Measurements from ENCODE around the gene TFR2. TPM values are rescaled to one million over a fixed set of nuclear protein-coding genes. Genes with fewer than 3 reads are reported as not detected.
A peak's percentile ranks its signal among the peaks of the same experiment; 100 is the strongest.

Gene TFR2
- total RNA-seq (2014; rRNA removed; shearing (Covaris generic)) = 0.12 and 0.98 TPM in 2 replicates

DNA sequence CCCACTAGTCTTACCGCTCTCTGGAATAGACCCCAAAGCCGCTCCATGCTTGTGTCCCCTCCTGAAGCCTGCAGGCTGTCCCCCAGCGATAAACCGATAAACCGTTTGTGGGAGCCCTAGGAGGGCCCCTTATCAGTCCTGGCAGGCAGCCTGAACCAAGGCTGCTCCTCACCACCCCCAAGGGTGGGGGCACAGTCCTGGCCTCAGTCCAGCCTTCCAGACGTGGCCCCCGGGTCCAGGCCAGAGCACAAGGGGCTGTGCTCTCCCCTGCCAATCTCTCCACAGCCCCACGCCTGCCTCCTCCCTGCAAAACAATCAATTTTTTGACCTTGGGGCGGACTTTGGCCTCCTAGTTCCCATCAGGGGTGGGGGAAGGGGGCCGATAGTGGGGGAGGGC is at the start of gene TFR2:
Gene TFR2, minus strand, starts transcription at position 90 of the 397 bp plus-strand sequence. Its CDS starts 43 bp downstream, at position 47.
- no peak for DNase-seq (ENCODE audit: low read depth)

DNA sequence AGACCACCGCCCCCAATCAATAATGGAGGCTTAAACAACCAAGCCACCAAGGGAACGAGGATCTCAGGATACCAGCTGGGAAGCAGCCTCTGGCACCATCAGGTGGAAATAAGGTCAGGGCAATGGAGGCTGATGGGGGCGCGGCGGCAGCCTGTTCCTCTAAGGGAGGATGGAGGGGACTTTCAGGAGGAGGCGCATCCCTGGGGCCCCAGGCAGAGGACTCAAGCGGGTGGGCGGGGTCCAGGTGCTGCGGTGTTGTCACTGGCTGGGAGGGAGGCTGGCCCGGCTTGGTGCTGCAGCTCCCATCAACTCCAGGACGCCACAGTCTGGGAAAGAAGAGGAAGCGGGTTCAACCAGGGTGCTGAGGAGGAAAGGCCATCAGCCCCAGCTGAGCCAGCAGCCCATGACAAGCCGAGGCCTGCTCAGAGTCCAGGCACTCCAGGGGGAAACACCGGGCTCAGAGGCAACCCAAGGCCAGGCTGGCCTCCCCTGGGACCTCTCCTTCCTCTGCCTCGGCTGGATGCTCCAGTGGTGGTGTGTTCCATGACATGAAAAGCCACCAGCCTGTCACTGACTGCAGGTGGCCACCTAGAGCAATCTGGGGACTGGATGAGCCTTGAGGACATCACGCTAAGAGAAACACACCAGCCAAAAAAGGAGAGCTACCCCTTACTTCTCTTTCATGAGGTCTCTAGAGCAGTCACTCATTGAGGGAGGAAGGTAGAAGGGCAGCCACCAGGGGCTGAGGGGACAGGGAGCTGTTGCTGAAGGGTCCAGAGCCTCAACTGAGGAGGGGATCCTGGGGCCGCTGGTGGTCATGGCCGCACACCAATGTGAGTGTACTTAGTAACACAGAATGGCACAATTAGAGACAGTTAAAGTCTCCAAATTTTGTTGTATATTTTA is 48.1 kb upstream of the TFR2 start:
- no peak for DNase-seq (ENCODE audit: low read depth)

DNA sequence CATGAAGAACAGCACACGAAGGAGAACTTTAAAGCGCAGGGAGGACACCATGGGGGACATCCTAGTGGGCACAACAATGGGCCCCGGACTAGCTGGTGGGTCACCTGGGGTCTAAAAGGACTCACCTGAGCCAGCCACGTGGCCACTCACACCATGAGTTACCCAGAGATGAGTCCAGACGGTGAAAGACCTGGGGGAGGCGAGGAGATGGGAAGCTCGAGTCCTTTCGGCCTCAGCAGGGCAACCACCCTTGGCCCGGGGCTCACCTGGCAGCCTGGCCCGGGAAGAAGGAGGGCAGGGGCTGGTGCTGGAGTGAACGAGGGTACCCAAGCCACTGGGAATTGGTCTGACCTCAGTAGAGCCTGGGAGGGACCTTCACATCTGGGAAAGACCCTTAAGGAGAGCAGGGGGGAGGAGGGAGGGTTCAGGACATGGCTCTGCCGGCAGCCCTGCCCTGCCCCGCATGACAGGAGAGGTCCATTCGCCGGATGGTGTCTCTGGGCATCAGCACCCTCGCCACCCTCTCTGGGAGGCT is 47.0 kb upstream of the TFR2 start:
- no peak for DNase-seq (ENCODE audit: low read depth)

DNA sequence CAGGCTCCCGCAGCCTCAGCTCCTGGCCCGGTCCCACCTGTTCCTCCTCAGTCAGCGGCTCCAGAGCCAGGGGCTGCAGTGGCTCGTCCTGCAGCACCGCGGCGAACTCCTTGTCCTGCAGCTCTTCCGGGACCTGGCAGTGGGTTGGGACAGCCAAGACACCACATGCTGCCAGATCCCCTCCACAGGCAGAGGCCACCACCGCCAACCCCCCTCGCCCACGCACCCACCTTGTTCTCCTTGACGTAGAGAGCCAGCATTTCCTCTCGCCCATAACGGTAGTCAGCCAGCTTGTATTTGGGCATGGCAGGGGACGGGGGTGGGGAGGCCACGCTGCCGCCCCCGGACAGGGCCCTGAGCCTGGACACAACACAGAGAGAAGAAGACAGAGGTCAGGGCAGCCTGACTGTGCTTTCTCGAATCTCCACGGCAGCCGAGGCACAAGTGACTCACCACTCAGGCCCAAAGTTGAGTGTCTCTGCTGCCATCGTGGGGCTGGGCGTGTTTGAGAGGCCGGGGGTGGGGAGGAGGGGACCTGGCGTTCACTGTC is 46.5 kb upstream of the TFR2 start:
- no peak for DNase-seq (ENCODE audit: low read depth)

DNA sequence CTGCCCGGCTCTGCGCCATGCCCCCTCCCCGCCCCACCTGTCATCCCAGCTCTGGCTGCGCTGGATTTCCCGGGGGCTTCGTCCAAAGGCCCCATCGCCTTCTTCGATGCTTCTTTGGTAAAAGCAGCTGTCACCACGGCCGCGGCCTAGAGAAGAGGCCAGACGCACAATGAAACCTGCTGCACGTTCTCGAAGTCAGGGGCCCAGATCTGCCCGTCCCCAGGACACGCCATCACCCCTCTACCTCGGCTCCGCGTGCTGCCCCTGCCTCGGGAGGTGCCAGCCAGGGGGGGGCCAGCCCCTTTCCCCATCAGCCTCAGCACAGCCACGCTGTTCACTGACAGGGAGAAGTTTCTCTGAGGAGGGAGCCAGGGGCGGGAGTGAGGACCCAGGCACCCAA is 45.9 kb upstream of the TFR2 start:
- DNase-seq (ENCODE audit: low read depth) = no peak

DNA sequence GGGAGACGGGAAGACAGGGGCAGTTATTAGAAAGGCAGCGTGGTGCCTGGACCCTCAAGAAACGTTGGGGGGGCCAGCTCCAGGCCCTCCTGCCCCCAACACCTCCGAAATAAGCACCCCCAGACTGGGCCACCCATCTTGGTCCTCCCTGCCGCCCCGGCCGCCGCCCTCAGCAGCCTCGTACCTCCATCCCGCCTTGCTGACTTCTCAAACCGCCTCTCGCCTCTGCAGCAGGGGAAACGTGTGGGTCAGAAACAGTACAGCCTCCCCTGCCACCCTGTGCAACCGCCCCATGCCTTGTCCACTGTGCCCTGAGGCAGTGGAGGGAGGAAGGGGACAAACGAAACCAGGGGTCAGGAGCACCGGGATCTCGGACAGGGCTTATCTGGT is 45.5 kb upstream of the TFR2 start:
- DNase-seq (ENCODE audit: low read depth) = no peak

DNA sequence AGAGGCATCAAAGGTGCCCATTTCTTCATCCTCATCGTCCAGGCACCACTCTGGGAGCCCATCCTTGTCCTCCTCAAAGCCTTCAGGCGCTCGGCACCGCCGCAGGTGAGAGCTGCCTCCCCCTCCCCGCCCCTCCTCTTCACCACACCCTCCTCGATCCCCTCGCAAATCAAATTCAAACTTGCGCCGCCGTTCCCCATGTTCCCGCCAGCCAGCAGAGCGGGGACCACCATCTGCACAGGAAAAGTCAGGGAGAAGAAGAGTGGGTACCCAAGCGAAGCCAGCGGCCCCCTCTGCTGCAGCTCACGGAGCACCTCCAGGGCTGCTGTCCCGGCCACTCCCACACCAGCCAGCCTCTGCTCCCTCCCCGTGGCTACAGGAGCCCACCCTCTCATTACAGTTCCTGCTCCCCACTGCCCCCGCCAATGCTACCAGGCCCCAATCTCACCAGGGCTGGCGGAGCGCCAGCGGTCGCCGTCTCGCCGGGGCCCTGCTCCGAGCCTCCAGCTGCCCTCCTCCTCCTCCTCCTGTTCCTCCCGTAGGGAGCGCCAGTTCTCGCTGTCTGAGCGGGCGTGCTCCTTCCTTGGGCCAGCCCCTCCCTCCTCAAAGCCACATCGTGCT is 45.0 kb upstream of the TFR2 start:
- no peak for DNase-seq (ENCODE audit: low read depth)

DNA sequence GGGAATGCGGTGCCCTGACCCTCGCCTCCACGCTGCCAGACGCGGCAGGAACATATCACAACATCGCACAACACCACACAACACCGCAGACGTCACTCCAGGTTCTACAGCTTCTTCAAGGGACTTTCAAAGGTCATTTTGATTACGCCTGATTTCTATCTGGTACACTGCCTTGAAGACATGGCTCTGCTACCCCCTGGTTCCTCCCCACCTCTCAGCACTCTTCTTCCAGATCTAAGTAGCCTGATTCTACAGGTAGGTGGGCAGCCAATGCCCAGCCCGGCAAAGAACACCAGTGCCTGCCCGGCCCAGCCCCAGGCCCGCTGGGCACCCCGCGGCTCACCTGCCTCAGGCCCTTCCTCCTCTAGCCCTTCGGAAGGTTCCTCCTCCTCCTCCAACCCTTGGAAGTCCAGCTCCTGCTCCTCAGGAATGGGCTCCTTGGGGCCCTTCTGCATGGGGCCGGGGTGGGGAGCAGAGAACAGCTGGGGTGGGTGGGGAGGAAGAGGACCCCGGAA is 44.3 kb upstream of the TFR2 start:
- DNase-seq (ENCODE audit: low read depth) = no peak

DNA sequence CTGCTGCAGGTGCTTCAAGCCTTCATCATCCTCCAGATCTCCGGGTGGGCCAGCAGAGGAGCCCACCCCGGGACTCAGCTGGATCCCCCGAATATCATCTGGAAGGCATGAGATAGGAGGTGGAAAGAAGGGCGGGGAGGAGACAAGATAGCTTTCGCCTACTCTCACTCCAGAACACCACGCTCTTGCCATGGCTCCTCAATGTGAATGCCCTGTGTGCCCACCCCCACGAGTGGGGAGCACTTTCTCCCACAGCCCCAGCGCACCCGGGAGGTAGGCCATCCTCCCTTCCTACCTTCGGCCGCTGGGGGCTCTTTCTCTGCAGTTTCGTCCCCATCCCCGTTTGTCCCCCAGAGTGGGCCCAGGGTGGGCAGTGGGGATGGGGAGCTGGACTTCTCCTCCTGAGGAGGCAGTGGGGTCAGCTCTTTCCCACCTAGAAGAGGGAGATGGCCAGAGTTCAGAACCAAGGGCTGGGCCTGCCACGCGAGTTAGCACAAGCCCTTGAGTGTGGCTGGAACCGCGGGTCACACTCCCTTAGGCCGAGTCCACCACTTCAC is 43.8 kb upstream of the TFR2 start:
- DNase-seq (ENCODE audit: low read depth) = no peak

DNA sequence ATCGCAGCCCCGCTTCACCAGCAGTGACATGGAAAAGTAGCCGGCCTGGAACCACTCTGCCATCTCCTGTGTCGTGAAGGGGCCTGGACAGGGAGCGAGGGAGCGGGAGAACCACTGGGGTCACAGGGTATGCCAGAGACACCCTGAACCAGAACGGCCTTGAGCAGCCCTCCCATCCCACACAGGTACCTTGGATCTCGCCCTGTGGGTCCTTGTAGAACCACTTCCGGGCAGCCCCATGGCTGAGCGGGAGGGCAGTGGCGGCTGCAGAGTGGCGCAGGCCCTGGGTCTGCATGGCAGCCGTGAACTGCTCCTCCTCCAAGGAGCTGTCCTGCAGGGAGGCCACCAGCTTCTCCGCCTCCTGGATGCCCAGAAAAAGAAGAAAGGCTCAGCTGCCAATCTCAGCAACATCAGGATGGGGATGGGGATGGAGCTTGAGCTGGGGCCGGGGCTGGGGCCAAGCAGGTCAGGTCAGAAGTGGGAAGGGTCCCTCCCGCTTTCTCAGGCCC is 43.2 kb upstream of the TFR2 start:
- DNase-seq (ENCODE audit: low read depth) = no peak

DNA sequence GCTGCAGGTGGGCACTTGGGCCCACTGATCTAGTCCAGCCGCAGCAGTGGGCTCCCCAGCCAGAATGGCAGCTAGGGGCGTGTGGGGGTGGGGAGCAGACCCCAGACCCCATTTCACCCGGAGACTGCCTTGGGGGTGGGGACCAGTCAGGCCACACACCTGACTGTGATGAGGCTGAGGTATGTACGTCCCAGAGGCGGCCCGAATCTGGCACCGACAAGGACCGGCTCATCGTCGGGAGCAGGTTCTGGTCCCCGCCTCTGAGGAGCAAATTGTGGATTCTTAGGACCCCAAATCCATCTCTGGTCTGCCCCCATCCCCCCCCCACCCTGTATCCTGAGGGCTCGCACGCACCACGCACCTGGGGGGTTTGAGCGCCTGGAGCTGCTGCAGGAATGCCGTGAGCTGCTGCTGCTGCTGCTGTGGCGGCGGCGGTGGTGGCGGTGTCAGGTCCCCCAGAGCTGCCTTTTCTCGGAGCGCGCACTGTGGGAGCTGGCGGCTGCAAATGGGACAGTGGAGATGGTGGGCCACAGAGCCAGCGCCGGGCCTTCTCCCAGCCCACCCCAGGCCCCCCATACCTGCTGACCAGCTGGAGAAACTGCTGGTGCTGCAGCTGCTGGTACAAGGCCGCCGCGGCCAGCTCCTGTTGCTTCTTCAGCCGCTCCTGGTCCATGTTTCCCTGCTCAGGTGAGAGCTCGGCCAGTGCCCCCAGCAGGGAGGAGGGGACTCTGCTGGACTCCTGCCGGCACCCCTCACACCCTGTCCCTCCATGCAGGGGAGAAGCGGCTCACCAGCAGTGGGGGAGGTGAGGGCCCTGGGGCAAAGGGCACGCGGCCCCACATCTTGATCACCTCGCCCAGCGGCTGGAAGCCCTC is 42.5 kb upstream of the TFR2 start:
- no peak for DNase-seq (ENCODE audit: low read depth)

DNA sequence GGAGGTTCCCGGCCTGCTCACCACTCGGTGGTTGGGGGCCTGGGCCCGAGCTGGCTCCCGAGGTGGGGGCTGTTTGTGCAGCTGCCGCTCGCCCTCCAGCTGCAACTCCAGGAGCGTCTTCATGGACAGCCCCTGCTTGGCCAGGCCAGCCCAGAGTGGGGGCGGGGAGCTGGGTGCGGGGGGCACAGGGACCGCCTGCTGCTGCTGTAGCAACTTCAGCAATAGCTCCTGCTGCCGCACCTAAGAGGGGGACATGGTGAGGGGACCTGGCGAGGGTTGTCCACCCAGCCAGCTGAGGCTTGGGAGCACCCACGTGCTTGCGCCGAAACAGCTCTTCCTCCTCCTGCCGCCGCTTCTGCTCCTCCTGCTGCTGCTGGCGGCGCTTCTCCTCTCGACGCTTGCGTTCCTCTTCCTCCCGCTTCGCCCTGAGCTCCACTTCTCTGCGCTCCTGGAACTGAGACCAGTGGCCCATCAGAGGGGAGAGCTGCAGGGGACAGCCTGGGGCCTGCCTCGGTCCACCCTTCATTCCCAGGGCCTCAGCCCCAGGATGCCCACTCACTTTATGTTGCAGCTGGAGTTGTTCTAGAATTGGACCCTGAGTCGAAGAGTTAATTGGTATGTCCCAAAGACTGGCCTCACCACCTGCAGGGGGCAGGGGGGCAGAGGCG is 41.8 kb upstream of the TFR2 start:
- DNase-seq (ENCODE audit: low read depth) = no peak

DNA sequence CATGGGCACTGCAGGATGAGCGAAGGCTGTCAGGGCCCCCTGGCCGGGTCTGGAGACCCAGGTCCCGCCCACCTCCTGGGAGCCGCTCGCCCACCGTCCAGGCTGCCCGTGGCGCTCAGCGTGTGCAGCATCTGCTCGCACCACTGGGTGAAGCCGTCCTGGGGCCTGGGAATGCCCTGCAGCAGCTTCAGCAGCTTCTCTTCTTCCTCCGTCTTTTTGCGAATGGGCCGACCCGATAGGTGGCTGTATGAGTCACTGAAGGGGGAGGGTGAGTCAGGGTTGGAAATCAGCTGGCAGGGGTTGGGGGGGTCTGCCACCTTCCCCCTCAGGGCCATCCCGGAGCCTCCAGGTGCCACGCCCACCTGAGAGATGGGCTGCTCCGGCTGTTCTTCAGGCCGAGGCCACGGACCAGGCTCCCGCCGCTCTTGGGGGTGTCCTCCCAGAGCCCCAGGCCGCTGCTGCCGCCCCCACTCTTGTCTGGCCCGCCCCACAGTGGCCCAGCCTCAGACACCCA is 40.9 kb upstream of the TFR2 start:
- DNase-seq (ENCODE audit: low read depth) = peak; percentile 75

DNA sequence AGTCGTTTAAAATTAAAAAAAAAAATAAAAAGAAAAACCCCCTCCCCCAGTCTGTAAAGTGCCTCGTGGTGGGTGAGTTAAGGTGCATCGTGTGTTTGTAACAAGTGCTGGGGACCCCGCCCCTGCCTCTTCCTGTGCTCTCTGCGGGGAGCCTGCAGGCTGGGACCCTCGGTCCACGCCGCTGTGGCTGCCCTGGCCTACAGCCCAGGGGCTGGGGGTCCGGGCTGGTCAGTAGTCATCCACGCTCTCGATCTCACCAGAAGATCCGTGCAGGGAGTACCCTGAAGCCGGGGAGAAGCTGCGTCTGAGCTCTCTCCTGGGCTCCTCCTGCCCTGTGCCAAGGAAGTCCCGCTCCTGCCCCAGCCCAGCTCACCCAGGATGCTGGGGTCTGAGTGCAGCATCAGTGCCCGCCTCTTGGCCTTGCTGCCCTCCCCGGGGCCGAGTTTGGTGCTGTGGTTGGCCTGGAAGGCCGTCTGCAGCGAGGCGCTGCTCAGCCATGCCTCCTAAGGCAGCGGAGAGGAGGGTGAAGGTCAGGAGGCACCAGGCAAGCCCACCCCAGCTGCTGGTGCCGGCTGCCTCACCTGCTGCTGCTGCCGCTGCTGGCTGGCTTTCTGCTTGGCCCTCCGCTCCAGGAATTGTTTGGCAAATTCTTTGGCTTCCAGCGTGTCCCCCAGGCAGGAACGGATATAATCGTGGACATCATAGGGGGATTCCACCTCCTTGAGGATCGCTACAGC is 40.3 kb upstream of the TFR2 start:
- no peak for DNase-seq (ENCODE audit: low read depth)

DNA sequence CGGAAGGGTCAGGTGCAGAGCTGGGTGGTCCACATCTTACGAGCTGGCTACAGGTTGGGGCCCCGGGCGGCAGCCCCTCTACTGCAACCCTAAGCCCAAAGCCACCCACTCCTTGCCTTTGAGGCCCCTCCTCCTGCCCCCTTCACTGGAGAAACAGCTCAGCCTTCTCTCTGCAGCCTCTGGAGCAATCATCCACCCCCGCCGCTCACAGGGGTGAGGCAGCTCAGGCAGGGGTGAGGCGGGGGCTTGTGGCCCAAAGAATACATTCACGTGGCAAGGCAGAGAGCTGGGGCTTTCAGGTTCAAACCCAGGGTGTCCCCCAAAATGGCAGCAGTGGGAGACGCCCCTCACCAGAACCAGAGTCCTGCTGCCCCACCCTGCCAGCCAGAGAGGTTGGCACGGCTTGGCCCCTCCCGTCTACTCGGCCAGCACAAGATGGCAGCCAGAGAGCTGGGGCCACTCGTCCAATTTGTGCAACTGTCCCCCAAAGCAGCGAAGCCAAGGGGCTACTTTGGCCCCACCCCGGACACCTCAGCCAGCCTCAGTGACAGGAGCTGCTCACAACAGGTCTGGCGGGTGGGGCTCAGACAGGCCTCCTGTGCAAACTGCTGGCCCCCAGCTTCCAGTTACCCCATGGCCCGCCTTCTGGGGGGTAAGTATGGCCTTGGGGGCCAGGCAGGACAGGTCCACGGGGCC is 39.4 kb upstream of the TFR2 start:
- DNase-seq (ENCODE audit: low read depth) = no peak

DNA sequence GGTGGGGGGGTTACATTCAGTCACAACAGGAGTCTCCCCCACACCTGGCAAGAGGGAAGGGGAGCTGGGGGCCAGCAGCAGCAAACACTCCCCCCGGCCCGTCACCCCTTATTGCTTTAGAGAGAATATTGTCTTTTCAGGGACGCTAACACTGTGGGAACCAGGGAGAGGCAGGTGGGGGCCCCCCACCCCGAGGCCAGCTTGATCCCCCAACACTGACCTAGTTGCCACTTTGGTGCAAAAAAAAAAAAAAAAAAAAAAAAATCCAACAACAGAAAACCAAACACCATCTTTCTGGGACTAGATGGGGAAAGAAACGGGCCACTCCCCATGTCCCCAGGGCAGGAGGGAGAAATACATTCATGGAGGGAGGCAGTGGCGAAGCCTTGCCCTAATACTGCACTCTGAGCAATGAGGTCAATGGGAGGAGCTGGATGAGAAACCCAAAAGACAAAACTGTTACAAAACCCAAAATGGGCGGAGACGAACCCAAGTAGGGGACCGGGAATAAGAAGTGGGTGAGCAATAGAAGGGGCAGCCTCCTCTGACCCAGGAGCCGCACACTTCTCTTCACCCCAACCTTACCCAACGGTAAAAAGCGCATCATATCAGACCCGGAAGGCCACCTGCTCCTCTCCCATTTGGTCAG is 38.7 kb upstream of the TFR2 start:
- DNase-seq (ENCODE audit: low read depth) = no peak

DNA sequence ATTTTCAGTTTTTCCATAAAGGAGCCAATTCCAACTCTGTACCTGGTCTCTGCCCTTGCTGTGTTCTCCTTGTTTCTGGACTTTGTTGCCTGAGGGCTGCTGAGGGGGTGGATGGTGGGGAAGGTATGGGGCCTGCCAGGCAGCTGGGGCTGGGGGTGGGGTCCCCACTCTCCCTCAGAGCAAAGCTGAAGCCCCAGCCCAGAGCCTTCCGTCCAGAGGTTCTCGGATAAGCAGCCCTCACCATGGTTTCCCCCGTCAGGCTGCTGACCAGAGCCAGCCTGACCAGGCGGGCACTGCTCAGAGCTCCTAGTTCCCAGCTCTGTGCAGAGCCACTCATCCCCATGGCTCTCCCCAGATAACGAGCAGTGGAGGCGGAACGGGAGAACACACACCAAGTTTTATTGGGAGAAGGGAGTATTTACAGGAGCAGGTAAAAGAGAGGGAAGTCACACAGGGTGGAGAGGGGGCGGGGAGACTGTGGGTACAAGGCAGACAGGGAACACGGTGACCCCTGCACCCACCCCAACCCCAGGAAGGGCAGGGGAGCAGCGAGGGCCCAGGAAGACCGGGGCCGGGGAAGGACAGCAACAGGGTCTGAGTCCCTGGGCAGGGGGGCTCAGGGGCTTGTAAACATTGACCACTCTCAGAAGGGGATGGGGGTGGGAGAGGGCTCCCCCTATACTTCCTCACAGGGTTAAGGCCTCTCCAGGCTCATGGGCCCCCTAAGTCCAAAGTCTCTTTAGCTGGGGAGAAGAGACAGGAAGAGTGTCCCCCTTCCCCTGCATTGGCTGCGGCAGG is 38.0 kb upstream of the TFR2 start:
- no peak for DNase-seq (ENCODE audit: low read depth)
